HEK293 (cell line): Measurements from ENCODE around the gene CEP68.

Source experiments
- CTCF ChIA-PET: fragments of 350-600 bp; formaldehyde crosslinking; extraction: SDS; loops from one replicate; lab custom pipeline; 2021; ENCODE audit warnings: antibody characterized with exemption; lab: Yijun Ruan, JAX
- POLR2A ChIA-PET: fragments of 300-600 bp; formaldehyde crosslinking; extraction: SDS; loops from one replicate; lab custom pipeline; 2020; ENCODE audit warnings: antibody characterized with exemption, inconsistent platforms; lab: Yijun Ruan, JAX
- H3K27ac ChIP-seq: fragments of 200-500 bp; sonication (Bioruptor generic); 2 replicates; pipeline ENCODE4 v1.5.1; 2014; ENCODE audit warnings: low read depth, low read length, control low read depth, inconsistent platforms; ENCODE audit errors: extremely low read depth
- H3K36me3 ChIP-seq, 2 experiments: fragments of 200-500 bp in 1 of 2; sonication (Bioruptor generic) in 1 of 2; 1 replicate in 1 of 2; 2 replicates in 1 of 2; pipeline ENCODE4 v1.5.1; 2014 to 2017; ENCODE audit warnings: inconsistent platforms in 2 of 2, low read length in 2 of 2; ENCODE audit not compliant: control insufficient read depth in 2 of 2, insufficient read depth in 1 of 2
- H3K4me1 ChIP-seq: fragments of 200-500 bp; sonication (Bioruptor generic); 2 replicates; pipeline ENCODE4 v1.5.1; 2014; ENCODE audit warnings: mild to moderate bottlenecking, low read length, inconsistent platforms; ENCODE audit not compliant: control insufficient read depth, insufficient read depth
- H3K4me3 ChIP-seq: 2 replicates; pipeline ENCODE4 v1.5.1; 2011; ENCODE audit warnings: low read depth, mild to moderate bottlenecking, control low read depth, low read length, moderate library complexity
- H3K9me3 ChIP-seq: fragments of 200-500 bp; sonication (Bioruptor generic); 2 replicates; pipeline ENCODE4 v1.5.1; 2014; ENCODE audit warnings: low read depth, low read length, inconsistent platforms; ENCODE audit not compliant: control insufficient read depth, insufficient read depth
- GLI2 ChIP-seq: fragments of 450-650 bp; formaldehyde crosslinking; IDR thresholded peaks from 2 replicates; pipeline ENCODE4; 2017; ENCODE audit warnings: missing biosample characterization, missing genetic modification characterization, low read depth, borderline replicate concordance
- KLF7 ChIP-seq: fragments of 450-650 bp; formaldehyde crosslinking; IDR thresholded peaks from 2 replicates; pipeline ENCODE4 v1.5.1; 2016; ENCODE audit warnings: missing biosample characterization, missing genetic modification characterization, borderline replicate concordance
- MZF1 ChIP-seq: fragments of 450-650 bp; formaldehyde crosslinking; IDR thresholded peaks from 2 replicates; pipeline ENCODE4 v1.5.1; 2017; ENCODE audit warnings: missing biosample characterization, missing genetic modification characterization, borderline replicate concordance
- PRDM1 ChIP-seq: fragments of 450-650 bp; formaldehyde crosslinking; IDR thresholded peaks from 2 replicates; pipeline ENCODE4; 2016; ENCODE audit warnings: missing biosample characterization, missing genetic modification characterization
- PRDM2 ChIP-seq: fragments of 450-650 bp; formaldehyde crosslinking; IDR thresholded peaks from 2 replicates; pipeline ENCODE4 v1.5.1; 2016; ENCODE audit warnings: missing biosample characterization, missing genetic modification characterization, borderline replicate concordance
- ZBTB6 ChIP-seq: fragments of 450-650 bp; formaldehyde crosslinking; IDR thresholded peaks from 2 replicates; pipeline ENCODE4 v1.5.1; 2017; ENCODE audit warnings: missing biosample characterization, missing genetic modification characterization
- ZNF112 ChIP-seq: fragments of 450-650 bp; formaldehyde crosslinking; IDR thresholded peaks from 2 replicates; pipeline ENCODE4 v1.5.0; 2017; ENCODE audit warnings: missing biosample characterization, missing genetic modification characterization
- ZNF157 ChIP-seq: fragments of 450-650 bp; formaldehyde crosslinking; IDR thresholded peaks from 2 replicates; pipeline ENCODE4 v1.5.1; 2016; ENCODE audit warnings: missing biosample characterization, missing genetic modification characterization
- ZNF18 ChIP-seq: fragments of 450-650 bp; formaldehyde crosslinking; IDR thresholded peaks from 2 replicates; pipeline ENCODE4 v1.5.1; 2016; ENCODE audit warnings: missing biosample characterization, missing genetic modification characterization
- ZNF24 ChIP-seq: fragments of 450-650 bp; formaldehyde crosslinking; IDR thresholded peaks from 2 replicates; pipeline ENCODE4 v1.5.1; 2016; ENCODE audit warnings: missing biosample characterization, missing genetic modification characterization
- ZNF391 ChIP-seq: fragments of 450-650 bp; formaldehyde crosslinking; IDR thresholded peaks from 2 replicates; pipeline ENCODE4 v1.5.1; 2016; ENCODE audit warnings: low read depth, missing biosample characterization, missing genetic modification characterization, borderline replicate concordance
- ZNF404 ChIP-seq: fragments of 450-650 bp; formaldehyde crosslinking; IDR thresholded peaks from 2 replicates; pipeline ENCODE4 v1.5.1; 2017; ENCODE audit warnings: missing biosample characterization, missing genetic modification characterization
- ZNF510 ChIP-seq: fragments of 450-650 bp; formaldehyde crosslinking; IDR thresholded peaks from 2 replicates; pipeline ENCODE4 v1.5.1; 2018; ENCODE audit warnings: mild to moderate bottlenecking, missing genetic modification characterization, missing biosample characterization; ENCODE audit not compliant: insufficient replicate concordance
- ZNF529 ChIP-seq: fragments of 450-650 bp; formaldehyde crosslinking; IDR thresholded peaks from 2 replicates; pipeline ENCODE4 v1.5.1; 2017; ENCODE audit warnings: missing genetic modification characterization, missing biosample characterization; ENCODE audit not compliant: insufficient replicate concordance
- ZNF600 ChIP-seq: fragments of 450-650 bp; formaldehyde crosslinking; IDR thresholded peaks from 2 replicates; pipeline ENCODE4 v1.5.1; 2016; ENCODE audit warnings: missing biosample characterization, missing genetic modification characterization
- ZSCAN30 ChIP-seq: fragments of 450-650 bp; IDR thresholded peaks from 2 replicates; pipeline ENCODE4 v1.5.1; 2018; ENCODE audit warnings: missing biosample characterization, mild to moderate bottlenecking, missing genetic modification characterization, moderate library complexity
- ZSCAN5A ChIP-seq: fragments of 450-650 bp; formaldehyde crosslinking; IDR thresholded peaks from 2 replicates; pipeline ENCODE4 v1.5.1; 2016; ENCODE audit warnings: missing biosample characterization, missing genetic modification characterization

CEP68 gene

GRCh38 chr2:65013776-65014175, 42.4 kb upstream of the CEP68 start:
- POLR2A ChIA-PET, result no interaction called here
- Histone ChIP-seq H3K27ac (no peak overlapping the region), H3K4me3 (no peak overlapping the region), H3K36me3 (peaks cover 3 to 43% of the 10 kb centered on the region in 2 experiments; a peak in 2 of 3 replicates), H3K4me1 (no peaks in the 10 kb centered on the region)
- TF ChIP-seq ZSCAN5A (tag by site-specific recombination) (no peak), ZNF529 (tag by site-specific recombination) (no peak), ZSCAN30 (tag by site-specific recombination) (no peak), ZNF24 (no peak), ZNF391 (tag by site-specific recombination) (no peak), GLI2 (tag by site-specific recombination) (no peak), ZNF404 (no peak), PRDM2 (tag by site-specific recombination) (no peak), ZNF112 (tag by site-specific recombination) (no peak), KLF7 (tag by site-specific recombination) (no peak), ZNF600 (tag by site-specific recombination) (no peak), ZNF157 (no peak), MZF1 (tag by site-specific recombination) (no peak), ZNF18 (tag by site-specific recombination) (no peak), ZBTB6 (tag by site-specific recombination) (no peak), ZNF510 (tag by site-specific recombination) (no peak), PRDM1 (no peak)
- TF ChIP-seq, all 188 proteins: peak for 0
- CTCF ChIA-PET, result no interaction called here
- H3K9me3 ChIP-seq, result no peaks in the 10 kb centered on the region
